OCI-LY7 (cell line): Measurements from ENCODE around the gene CELF3.

Experiments used
- EZH2phosphoT487 ChIP-seq: fragments of 200-600 bp; sonication (generic); IDR thresholded peaks from 2 replicates; pipeline ENCODE4 v1.6.1; 2018; ENCODE audit warnings: low read depth, borderline replicate concordance, mild to moderate bottlenecking, mixed run types, antibody characterized with exemption, low read length, moderate library complexity, mixed read lengths
- TF ChIP-seq, protein P1 (sequence below): fragments of 200-600 bp; sonication (generic); conservative IDR thresholded peaks from 2 replicates; pipeline ENCODE4 v1.5.1; 2014; ENCODE audit warnings: mild to moderate bottlenecking, antibody characterized with exemption, low read length, moderate library complexity, mixed read lengths

DNA sequence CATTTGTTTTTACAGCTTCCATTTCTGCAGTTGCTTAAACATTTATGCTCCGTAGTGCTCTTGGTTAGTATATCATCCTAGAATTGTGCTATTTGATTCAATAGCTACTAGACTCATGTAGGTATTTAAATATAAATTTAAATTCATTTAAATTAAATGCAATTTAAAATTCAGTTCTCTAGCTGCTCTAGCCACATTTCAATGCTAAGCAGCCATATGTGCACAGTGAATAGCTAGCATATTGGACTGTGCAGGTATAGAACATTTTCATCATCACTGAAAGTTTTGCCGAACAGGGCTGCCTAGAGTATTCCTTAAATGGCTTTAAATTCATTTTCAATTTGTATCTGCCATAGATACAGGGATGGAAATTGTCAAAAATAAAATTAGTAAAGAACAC lies 32.5 kb downstream of the CELF3 start:
- TF ChIP-seq, protein P1, sequence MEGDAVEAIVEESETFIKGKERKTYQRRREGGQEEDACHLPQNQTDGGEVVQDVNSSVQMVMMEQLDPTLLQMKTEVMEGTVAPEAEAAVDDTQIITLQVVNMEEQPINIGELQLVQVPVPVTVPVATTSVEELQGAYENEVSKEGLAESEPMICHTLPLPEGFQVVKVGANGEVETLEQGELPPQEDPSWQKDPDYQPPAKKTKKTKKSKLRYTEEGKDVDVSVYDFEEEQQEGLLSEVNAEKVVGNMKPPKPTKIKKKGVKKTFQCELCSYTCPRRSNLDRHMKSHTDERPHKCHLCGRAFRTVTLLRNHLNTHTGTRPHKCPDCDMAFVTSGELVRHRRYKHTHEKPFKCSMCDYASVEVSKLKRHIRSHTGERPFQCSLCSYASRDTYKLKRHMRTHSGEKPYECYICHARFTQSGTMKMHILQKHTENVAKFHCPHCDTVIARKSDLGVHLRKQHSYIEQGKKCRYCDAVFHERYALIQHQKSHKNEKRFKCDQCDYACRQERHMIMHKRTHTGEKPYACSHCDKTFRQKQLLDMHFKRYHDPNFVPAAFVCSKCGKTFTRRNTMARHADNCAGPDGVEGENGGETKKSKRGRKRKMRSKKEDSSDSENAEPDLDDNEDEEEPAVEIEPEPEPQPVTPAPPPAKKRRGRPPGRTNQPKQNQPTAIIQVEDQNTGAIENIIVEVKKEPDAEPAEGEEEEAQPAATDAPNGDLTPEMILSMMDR: no peak
- TF ChIP-seq EZH2phosphoT487: no peak
